Fibroblast of lung (primary cell): ENCODE results near the gene KRT78.

Experiments
- EZH2 ChIP-seq: IDR thresholded peaks from 2 replicates; pipeline ENCODE4 v1.5.1; 2012; ENCODE audit warnings: low read length, control low read depth, mild to moderate bottlenecking; ENCODE audit errors: missing control alignments
- TF ChIP-seq, protein P1 (sequence below), 2 donors: IDR thresholded peaks in 1 of 2; conservative IDR thresholded peaks in 1 of 2; 1 replicate in 1 of 2; 2 replicates in 1 of 2; pipeline ENCODE4 v1.5.1; 2011 to 2012; ENCODE audit warnings: low read length in 2 of 2, control low read depth in 1 of 2, inconsistent platforms in 1 of 2, low read depth in 1 of 2, mild to moderate bottlenecking in 1 of 2

DNA sequence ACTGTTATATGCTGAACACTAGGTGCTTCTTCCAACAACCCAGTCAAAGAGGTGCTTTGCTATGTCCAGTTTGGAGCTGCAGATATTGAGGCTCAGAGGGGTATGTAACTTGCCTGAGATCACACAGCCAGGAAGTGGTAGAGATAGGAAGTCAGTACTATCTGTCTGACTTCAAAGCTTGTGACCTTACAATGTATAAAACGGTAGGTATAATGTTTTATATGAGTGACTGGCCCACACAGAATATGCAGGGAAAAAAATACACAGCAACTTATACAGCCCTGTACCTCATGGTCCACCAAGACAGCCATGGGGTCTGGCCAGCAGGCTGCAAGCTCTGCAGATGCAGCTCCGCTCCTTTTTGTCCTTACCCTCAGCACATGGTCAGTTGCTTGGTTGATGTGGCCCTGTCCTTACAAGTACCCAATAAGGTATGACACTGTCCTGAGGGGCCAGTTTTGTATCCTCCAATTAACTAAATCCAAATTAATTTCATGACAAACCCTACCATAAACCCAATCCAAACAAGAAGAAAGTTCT is 31.0 kb downstream of the KRT78 start:
- no peak for TF ChIP-seq EZH2
- TF ChIP-seq, protein P1, sequence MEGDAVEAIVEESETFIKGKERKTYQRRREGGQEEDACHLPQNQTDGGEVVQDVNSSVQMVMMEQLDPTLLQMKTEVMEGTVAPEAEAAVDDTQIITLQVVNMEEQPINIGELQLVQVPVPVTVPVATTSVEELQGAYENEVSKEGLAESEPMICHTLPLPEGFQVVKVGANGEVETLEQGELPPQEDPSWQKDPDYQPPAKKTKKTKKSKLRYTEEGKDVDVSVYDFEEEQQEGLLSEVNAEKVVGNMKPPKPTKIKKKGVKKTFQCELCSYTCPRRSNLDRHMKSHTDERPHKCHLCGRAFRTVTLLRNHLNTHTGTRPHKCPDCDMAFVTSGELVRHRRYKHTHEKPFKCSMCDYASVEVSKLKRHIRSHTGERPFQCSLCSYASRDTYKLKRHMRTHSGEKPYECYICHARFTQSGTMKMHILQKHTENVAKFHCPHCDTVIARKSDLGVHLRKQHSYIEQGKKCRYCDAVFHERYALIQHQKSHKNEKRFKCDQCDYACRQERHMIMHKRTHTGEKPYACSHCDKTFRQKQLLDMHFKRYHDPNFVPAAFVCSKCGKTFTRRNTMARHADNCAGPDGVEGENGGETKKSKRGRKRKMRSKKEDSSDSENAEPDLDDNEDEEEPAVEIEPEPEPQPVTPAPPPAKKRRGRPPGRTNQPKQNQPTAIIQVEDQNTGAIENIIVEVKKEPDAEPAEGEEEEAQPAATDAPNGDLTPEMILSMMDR (conservative IDR thresholded peaks at IDR 0.05 in 1 of 2, IDR thresholded peaks at IDR 0.05 in 1 of 2; ENCODE audit: low read depth in 1 of 2, low read length in 2 of 2): no peak
